Endothelial cell of hepatic sinusoid (primary cell): ENCODE results near the gene SPRR3.
"Not testable (repeated sequence)": the region's sequence is repeated elsewhere in the genome, so short reads cannot be mapped to it uniquely, and the experiment has no call there.

ENCODE experiments used
- in situ Hi-C: cut with HindIII; loops from 2 replicates; pipeline ENCODE4 v1.10.0; 2017; ENCODE audit warnings: low sequenced_read_pairs

Gene SPRR3

GRCh38 chr1:152982076-152982475 is 19.5 kb upstream of the SPRR3 start:
- in situ Hi-C loops: no loop called here

GRCh38 chr1:152983234-152983633 is 18.3 kb upstream of the SPRR3 start:
- in situ Hi-C loops: no loop called here

GRCh38 chr1:152983743-152984142 is 17.8 kb upstream of the SPRR3 start, which contains the start of gene SPRR1A:
Gene SPRR1A, plus strand, starts transcription at chr1:152984081. Its CDS starts 1,150 bp downstream, at chr1:152985231.
- in situ Hi-C loops: no loop called here

DNA sequence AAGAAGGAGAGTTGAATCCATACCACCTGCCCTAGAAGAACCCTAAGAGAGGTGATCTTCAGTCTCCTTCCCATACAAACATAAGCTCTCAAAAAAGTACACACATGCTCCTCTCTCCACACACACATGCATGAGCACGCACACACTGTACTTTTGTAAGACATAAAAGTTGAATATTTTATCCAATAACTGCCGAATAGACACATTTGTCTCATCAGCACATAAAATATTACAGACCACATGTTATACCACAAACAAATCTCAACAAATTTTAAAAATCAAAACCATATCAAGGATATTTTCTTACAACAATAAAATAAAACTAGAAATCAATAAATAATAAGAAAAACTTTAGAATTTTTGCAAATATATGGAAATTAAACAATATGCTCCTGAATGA is 15.0 kb upstream of the SPRR3 start:
- in situ Hi-C loops: no loop called here

DNA sequence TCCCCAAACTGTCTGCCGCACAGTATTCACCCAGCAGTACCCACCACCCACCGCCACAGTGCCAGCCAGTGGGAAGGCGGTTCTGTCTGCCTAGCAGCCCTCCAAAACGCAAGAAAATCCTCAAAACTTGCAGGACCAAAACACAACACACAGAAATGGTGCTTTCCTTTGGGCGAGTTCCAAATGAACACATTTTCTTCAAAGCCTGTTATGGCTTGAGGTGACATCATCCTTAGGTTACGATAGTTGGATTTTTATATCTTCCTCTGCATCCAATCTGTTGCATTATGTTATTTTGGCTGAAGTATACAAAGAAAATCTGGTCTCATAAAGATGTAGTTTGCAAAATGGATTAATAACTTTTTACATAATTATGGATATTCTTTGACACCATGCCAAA is 8.4 kb upstream of the SPRR3 start:
- in situ Hi-C loops: no loop called here

GRCh38 chr1:152995842-152996241 is 5.7 kb upstream of the SPRR3 start:
- in situ Hi-C loops: no loop called here

DNA sequence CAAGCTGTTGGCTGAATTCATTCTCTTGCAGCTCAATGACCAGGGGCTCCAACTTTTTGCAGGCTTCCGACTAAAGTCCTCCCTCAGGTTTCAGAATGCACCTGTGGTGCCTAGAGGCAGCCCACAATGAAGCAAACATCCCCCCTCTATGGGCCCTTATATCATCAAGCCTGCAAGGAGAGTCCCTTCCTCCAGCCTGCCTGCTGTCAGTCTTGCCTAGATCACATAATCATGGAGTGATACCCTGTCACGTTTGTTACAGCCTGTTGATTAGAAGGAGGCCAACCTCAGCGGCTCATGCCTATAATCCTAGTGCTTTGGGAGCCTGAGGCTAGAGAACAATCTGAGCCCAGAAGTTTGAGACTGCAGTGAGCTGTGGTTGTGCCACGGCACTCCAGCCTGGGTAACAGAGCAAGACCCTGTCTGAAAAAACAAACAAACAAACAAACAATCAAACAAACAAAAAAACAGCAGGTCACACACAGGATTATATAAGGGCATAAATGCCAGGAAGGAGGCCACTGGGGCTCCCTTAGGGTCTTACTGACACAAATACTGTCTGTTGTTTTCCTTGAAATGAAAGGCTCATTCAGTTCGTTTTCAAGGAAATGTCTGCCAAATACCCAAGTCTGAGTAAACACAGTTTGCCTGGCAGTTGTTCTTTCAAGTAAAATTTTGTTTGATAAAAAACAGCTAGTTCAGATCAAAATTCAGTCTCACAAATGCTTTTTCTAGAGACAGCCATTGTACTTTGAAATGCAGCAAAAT is 4.7 kb upstream of the SPRR3 start:
- in situ Hi-C loops: no loop called here

- in situ Hi-C loops: no loop called here
These were observed 3.6 kb upstream of the SPRR3 start for GRCh38 chr1:152997901-152998300.

GRCh38 chr1:152998476-152998875 is 3.1 kb upstream of the SPRR3 start:
- in situ Hi-C loops: no loop called here

DNA sequence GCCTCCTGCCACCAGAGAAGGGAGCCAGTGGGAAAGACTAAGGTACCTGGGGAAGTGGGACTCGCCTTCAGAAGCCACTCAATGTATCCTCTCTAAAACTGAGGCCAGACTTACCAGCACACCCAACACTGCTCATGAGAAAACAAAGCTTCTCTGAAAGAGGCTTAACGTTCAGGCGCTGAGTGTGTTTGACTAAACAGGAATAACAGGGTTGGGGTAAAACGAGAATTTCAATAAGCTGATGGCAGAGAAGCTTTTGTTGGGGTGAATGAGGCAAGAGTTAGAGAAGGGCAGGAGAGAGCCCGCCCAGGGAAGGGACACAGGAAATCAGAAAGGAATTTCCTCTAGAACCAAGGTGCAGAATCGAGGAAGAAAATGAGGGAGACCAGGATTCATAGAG is 1.7 kb upstream of the SPRR3 start:
- in situ Hi-C loops: no loop called here

DNA sequence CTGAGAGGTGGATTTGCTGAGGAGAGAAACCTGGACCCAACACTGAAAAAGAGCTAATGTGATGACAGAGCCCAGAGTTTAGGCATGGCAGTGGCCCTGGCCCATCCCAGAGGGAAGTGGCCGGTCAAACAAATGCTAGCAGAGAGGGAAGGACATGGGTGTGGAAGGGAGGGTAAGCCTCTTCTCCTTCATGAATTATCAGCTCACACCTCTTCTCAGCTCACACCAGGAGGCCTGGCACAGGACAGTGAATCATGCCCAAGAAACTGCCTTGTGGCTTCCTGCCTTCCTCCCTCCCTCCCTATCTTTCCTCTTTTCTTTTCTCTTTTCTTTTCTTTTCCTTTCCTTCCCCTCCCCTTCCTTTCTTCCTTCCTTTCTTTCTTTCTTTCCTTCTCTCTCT is 1.3 kb upstream of the SPRR3 start:
- in situ Hi-C loops: no loop called here

- in situ Hi-C loops: not testable (repeated sequence)
These were observed 9.7 kb downstream of the SPRR3 start for GRCh38 chr1:153011235-153011758.

DNA sequence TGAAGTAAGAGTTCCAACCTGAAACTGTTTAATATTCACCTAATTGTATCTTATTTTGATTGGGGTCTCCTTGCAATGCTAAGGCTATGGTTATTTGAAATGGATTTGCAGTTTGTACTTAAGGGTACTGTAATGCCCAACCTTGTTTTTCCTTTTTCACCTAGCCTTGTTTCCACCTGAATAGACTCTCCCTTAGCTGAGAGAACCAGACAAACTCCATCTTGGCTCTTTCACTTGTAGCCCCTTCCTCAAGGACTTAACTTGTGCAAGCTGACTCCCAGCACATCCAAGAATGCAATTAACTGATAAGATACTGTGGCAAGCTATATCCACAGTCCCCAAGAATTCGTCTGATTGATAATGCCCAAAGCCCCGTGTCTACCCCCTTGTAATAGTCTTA is 20.3 kb downstream of the SPRR3 start:
- in situ Hi-C loops: not testable (repeated sequence)

GRCh38 chr1:153022340-153022739 is 20.8 kb downstream of the SPRR3 start:
- in situ Hi-C loops: not testable (repeated sequence)

DNA sequence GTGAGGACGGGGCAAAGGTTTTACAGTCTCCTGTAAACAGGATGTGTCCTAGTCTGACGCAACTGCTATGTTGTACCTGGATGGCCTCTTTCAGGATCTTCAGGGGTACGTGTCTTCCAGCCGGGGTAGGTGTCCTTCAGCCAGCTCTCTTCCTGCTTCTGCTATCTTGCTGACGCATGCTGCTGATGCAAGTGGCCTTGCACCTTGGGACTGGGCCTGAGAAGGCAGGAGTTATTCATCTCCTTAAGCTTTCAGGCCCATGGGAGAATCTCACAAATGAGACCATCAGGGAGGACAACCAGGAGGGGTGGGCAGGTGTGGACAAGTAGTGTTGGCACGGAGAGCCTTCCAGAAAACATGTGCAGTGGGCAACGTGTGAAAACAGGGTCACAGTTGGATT is 21.6 kb downstream of the SPRR3 start:
- in situ Hi-C loops: no loop called here

- in situ Hi-C loops: no loop called here
These were observed 22.9 kb downstream of the SPRR3 start for GRCh38 chr1:153024413-153024812.

DNA sequence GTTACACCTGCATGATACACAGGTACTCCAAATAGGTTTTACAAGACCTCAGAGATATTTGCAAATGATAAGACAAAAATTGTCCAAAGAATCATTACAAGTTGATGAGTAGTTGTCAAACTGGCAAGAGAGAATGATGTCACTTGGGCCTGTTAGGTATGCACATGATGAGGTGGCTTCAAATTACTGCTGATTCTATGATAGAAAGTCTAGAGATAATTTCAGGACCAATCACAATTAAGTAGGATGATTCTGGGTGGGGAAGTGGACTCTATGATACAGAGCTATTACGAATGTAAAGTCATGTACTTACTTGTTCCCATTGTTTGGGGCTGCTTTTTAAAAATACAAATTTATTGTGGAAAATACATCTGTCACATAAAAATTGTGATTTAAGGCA is 24.2 kb downstream of the SPRR3 start:
- in situ Hi-C loops: no loop called here

DNA sequence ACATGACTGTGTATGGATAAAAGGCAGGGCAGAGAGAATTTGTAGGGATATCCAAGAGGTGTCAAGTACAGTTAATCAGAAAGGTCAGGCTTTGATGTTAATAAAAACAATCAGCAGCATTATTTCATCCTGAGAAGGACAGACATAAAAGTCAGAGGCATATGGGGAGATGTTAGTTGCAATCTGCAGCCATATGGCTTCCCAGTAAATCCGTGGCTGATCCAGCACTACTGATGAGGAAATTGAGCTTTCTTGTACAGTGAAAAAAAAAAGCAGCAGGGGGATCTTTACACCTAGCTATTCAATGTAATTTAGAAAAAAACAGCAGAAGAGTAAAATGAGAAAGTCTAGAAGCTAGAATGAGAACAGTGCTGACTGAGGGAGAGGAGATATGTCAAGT is 27.2 kb downstream of the SPRR3 start:
- in situ Hi-C loops: no loop called here

DNA sequence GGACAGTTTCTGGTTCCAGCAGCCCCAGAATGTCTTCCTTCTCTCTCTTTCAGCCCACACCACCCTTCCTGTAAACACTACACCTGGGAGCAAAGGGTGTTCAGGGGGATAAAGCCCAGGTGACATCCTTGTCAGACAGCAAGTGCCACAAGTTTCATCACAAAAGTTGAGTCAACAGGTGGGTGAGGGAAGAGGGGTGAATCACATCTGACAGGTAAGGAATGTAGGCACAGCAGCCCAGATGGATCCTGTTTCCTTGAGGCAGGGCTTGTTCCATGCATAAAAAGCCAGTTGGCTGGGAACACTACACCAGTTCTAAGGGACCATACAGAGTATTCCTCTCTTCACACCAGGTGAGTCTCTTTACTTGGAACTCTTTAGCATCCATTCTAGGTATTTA is 29.3 kb downstream of the SPRR3 start, which contains the start of gene SPRR1B:
SPRR1B (plus strand) TSS at position 309 of the 400 bp plus-strand sequence. CDS start 1,143 bp downstream, outside the sequence.
- in situ Hi-C loops: no loop called here

DNA sequence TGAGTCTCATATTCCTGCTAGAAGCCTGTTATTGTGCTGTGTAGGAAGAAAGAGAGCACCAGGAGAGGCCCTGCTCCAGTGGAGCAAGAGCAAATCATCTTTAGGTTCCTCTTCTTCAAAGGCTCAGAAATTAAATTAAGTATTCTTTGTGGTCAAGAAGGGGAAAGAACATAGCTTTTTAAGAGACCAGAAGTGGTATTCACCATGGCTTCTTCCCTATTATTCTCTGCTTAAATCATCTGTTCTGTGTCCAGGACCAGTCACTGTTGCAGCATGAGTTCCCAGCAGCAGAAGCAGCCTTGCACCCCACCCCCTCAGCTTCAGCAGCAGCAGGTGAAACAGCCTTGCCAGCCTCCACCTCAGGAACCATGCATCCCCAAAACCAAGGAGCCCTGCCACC is 30.5 kb downstream of the SPRR3 start:
- in situ Hi-C loops: no loop called here

- in situ Hi-C loops: no loop called here
These were observed 31.2 kb downstream of the SPRR3 start for GRCh38 chr1:153032677-153033308.

DNA sequence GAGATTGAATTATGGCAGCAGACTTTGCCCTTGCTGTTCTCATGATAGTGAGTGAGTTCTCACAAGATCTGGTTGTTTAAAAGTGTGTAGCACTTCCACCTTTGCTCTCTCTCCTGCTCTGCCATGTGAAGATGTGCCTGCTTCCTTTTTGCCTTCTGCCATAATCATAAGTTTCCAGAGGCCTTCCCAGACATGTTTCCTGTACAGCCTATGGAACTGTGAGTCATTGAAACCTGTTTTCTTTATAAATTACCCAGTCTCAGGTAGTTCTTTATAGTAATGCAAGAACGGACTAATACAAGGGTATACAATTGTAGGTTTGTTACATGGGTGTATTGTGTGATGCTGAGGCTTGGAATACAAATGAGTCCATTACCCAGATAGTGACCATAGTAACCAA is 33.7 kb downstream of the SPRR3 start:
- in situ Hi-C loops: no loop called here
